WTC11 (cell line): ENCODE results near the gene SLC38A8. TPM values are rescaled to one million over a fixed set of nuclear protein-coding genes. Genes with fewer than 3 reads are reported as not detected.

Source experiments
- ATAC-seq: fragments of 200-7000 bp; cut with Tn5 transposase; 2 replicates; pipeline ENCODE4 v1.10.0; 2021; ENCODE audit warnings: mild to moderate bottlenecking, moderate library complexity
- CTCF ChIA-PET: fragments of 300-600 bp; sonication (Branson Sonifier 250); formaldehyde crosslinking; loops from one replicate; lab custom pipeline; 2021; ENCODE audit warnings: antibody characterized with exemption; lab: Charles Lee
- POLR2A ChIA-PET: fragments of 350-600 bp; sonication (Branson Sonifier 250); formaldehyde crosslinking; loops from one replicate; lab custom pipeline; 2021; ENCODE audit warnings: antibody characterized with exemption; lab: Charles Lee
- DNase-seq: peaks from one replicate; pipeline ENCODE4 v3.0.0; 2021; ENCODE audit warnings: low spot score
- H3K27ac Mint-ChIP-seq: 2 replicates; pipeline ENCODE4 v1.8.0; 2021; ENCODE audit warnings: mixed read lengths
- H3K27me3 Mint-ChIP-seq: 2 replicates; pipeline ENCODE4 v1.8.0; 2021; ENCODE audit warnings: low read depth, mild to moderate bottlenecking, moderate library complexity, mixed read lengths
- H3K36me3 Mint-ChIP-seq: 2 replicates; pipeline ENCODE4 v1.8.0; 2021; ENCODE audit warnings: mixed read lengths
- H3K4me1 Mint-ChIP-seq: 2 replicates; pipeline ENCODE4 v1.8.0; 2022; ENCODE audit warnings: mixed read lengths
- H3K4me3 Mint-ChIP-seq: 2 replicates; pipeline ENCODE4 v1.8.0; 2021; ENCODE audit warnings: mild to moderate bottlenecking, moderate library complexity, mixed read lengths
- H3K9me3 Mint-ChIP-seq: 2 replicates; pipeline ENCODE4 v1.8.0; 2021; ENCODE audit warnings: mixed read lengths
- AFF4 ChIP-seq: sonication (generic); formaldehyde crosslinking; IDR thresholded peaks from 2 replicates; pipeline ENCODE4 v1.8.1; 2023; ENCODE audit warnings: mild to moderate bottlenecking, missing genetic modification reagents, borderline replicate concordance
- ARID4B ChIP-seq: sonication (generic); formaldehyde crosslinking; IDR thresholded peaks from 2 replicates; pipeline ENCODE4 v1.8.0; 2023; ENCODE audit warnings: missing genetic modification reagents, mild to moderate bottlenecking, borderline replicate concordance
- ATF2 ChIP-seq: sonication (generic); formaldehyde crosslinking; IDR thresholded peaks from 2 replicates; pipeline ENCODE4 v1.8.1; 2022; ENCODE audit warnings: low read depth, missing genetic modification reagents, borderline replicate concordance
- KAT7 ChIP-seq: sonication (generic); formaldehyde crosslinking; IDR thresholded peaks from 2 replicates; pipeline ENCODE4 v1.8.1; 2023; ENCODE audit warnings: missing genetic modification reagents, mild to moderate bottlenecking, borderline replicate concordance
- MYBL2 ChIP-seq: sonication (generic); formaldehyde crosslinking; IDR thresholded peaks from 2 replicates; pipeline ENCODE4 v1.8.1; 2023; ENCODE audit warnings: mild to moderate bottlenecking, moderate library complexity, missing genetic modification reagents
- NFATC4 ChIP-seq: fragments of 250-450 bp; sonication (Bioruptor Pico); IDR thresholded peaks from 2 replicates; pipeline ENCODE4 v1.9.0; 2021; ENCODE audit warnings: mild to moderate bottlenecking
- PRDM15 ChIP-seq: sonication (generic); formaldehyde crosslinking; IDR thresholded peaks from 2 replicates; pipeline ENCODE4 v1.8.0; 2022; ENCODE audit warnings: missing genetic modification reagents
- SMAD4 ChIP-seq: sonication (generic); formaldehyde crosslinking; IDR thresholded peaks from 2 replicates; pipeline ENCODE4 v1.8.0; 2022; ENCODE audit warnings: mild to moderate bottlenecking, missing genetic modification reagents
- STAT6 ChIP-seq: sonication (generic); formaldehyde crosslinking; conservative IDR thresholded peaks from 2 replicates; pipeline ENCODE4 v1.8.1; 2023; ENCODE audit warnings: mild to moderate bottlenecking, low read depth, missing genetic modification reagents, moderate library complexity
- TCF7 ChIP-seq: sonication (generic); formaldehyde crosslinking; IDR thresholded peaks from 2 replicates; pipeline ENCODE4 v1.8.0; 2022; ENCODE audit warnings: mild to moderate bottlenecking, low read depth, missing genetic modification reagents, moderate library complexity
- USF1 ChIP-seq: sonication (generic); formaldehyde crosslinking; IDR thresholded peaks from 2 replicates; pipeline ENCODE4 v1.8.0; 2022; ENCODE audit warnings: mild to moderate bottlenecking, missing genetic modification reagents
- ZNF232 ChIP-seq: sonication (generic); formaldehyde crosslinking; IDR thresholded peaks from 2 replicates; pipeline ENCODE4 v1.8.0; 2022; ENCODE audit warnings: mild to moderate bottlenecking, missing genetic modification reagents
- ZNF281 ChIP-seq: sonication (generic); formaldehyde crosslinking; IDR thresholded peaks from 2 replicates; pipeline ENCODE4 v1.8.0; 2023; ENCODE audit warnings: mild to moderate bottlenecking, missing genetic modification reagents
- ZNF416 ChIP-seq: fragments of 250-450 bp; sonication (Bioruptor Pico); IDR thresholded peaks from 2 replicates; pipeline ENCODE4 v1.9.0; 2021; ENCODE audit warnings: mild to moderate bottlenecking, inconsistent platforms
- total RNA-seq: library from RNA; stranded (reverse); gene quantifications from 3 replicates; pipeline ENCODE4 v1.2.3, GENCODE V29; 2021

SLC38A8 gene
- total RNA-seq, 1 experiment from 2014 or later, result not detected

GRCh38 chr16:84054271-84054670 lies 11.7 kb upstream of the SLC38A8 start (continued):
- TF ChIP-seq ATF2 (CRISPR knock-in tag) (no peak), NFATC4 (CRISPR knock-in tag) (no peak), MYBL2 (no peak), ZNF232 (no peak), SMAD4 (CRISPR knock-in tag) (no peak), KAT7 (CRISPR knock-in tag) (no peak), ZNF416 (CRISPR knock-in tag) (no peak), ZNF281 (CRISPR knock-in tag) (no peak)

- ATAC-seq, result no peak
- no peak for TF ChIP-seq STAT6 (CRISPR knock-in tag)
- TF ChIP-seq USF1, result no peak
- TF ChIP-seq PRDM15 (CRISPR knock-in tag), result no peak
- TF ChIP-seq ARID4B (CRISPR knock-in tag), result no peak
- no peak for TF ChIP-seq TCF7
- TF ChIP-seq AFF4 (CRISPR knock-in tag), result no peak
- TF ChIP-seq ZNF416 (CRISPR knock-in tag), result no peak
- H3K27ac Mint-ChIP-seq, result no peak overlapping the region
- no peaks in the 10 kb centered on the region for H3K4me1 Mint-ChIP-seq
- no peaks in the 10 kb centered on the region for H3K27me3 Mint-ChIP-seq
- ChIA-PET CTCF (interaction anchor here (1.0 to 2.0 kb wide), 2 partner anchors 96 to 97 kb away, joined by 4 to 10 read pairs; no protein-coding TSS in a partner anchor), POLR2A (interaction anchor here (0.7 kb wide), 1 partner anchor 58 kb away, joined by 4 read pairs; no protein-coding TSS in a partner anchor)
- no peaks in the 10 kb centered on the region for H3K9me3 Mint-ChIP-seq
- DNase-seq, result no peak
- no peak overlapping the region for H3K4me3 Mint-ChIP-seq
- peaks cover 37% of the 10 kb centered on the region for H3K36me3 Mint-ChIP-seq
Observed at GRCh38 chr16:84053237-84053636, 10.6 kb upstream of the SLC38A8 start.
